ENCODE results near the gene EFCAB8.
"Not testable (repeated sequence)": the region's sequence is repeated elsewhere in the genome, so short reads cannot be mapped to it uniquely, and the experiment has no call there.

The EFCAB8 gene

GRCh38 chr20:32973077-32973717 is 114.5 kb downstream of the EFCAB8 start:
- no peak for DNase-seq

- DNase-seq, result not testable (repeated sequence)
These were observed 115.7 kb downstream of the EFCAB8 start for GRCh38 chr20:32974204-32975064.

- DNase-seq, result not testable (repeated sequence)
These were observed 116.4 kb downstream of the EFCAB8 start for GRCh38 chr20:32975121-32975520.

GRCh38 chr20:32975698-32976674 is 117.3 kb downstream of the EFCAB8 start:
- DNase-seq, result no peak

DNA sequence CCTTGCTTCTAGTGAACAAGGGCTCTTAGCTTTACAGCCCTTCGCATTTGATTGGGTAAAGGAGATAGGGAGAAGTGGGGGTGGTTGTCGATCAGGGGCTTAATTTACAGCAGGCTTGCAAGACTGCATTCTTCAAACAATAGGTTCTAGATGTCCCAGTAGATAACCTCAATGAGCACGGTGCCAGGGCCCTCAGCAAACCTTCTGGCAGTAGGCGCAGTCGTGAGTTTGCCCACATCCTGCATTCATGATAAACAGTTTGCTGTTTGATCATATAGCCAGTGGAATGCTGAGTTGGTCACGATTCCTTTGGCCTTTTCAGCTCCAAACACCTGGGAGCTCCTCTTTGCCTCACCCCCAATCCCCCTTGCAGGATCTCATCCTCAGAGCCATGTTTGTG is 118.0 kb downstream of the EFCAB8 start:
- DNase-seq, result no peak

- DNase-seq, result no peak
These were observed 118.7 kb downstream of the EFCAB8 start for GRCh38 chr20:32977281-32978008.

DNA sequence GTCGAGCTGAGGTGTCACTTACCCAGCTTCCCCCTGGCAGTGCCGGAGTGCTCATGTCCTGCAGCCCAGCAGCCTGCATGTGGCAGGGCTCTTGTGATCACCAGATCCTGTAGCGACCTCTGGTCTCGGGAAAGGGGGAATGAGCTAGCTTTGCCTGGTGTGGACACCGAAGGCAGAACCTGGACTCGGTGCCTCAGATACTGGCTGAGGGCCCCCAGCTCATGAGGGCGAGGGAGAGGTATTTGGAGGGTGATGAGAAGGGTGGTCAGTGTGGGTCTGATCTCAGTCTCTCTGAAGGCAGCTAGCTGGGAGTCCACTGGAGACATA is 119.2 kb downstream of the EFCAB8 start:
- no peak for DNase-seq

- no peak for DNase-seq
These were observed 120.7 kb downstream of the EFCAB8 start for GRCh38 chr20:32979201-32979998.

GRCh38 chr20:32980131-32980941 is 121.6 kb downstream of the EFCAB8 start:
- DNase-seq, result no peak

DNA sequence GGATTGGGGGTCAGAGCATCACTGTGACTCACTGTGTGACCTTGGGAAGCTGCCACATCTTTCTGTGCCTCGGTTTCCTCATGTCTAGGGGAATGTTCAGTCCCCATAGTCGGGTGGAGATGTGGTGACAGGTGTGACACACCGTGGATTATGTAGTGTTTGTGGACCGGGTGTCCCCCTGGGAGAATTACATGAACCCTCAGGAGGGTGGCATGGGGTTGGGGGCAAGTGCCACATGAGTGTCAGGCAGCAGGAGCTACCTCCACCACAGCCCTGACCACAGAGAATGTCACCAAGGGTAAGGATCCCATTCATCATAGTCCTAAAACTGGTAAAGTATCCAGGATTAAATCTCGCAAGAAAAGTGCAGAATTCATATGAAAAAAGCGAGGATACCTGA is 122.3 kb downstream of the EFCAB8 start:
- DNase-seq, result no peak

GRCh38 chr20:32982617-32983458 is 124.1 kb downstream of the EFCAB8 start:
- no peak for DNase-seq

GRCh38 chr20:32983459-32984112 is 124.9 kb downstream of the EFCAB8 start:
- no peak for DNase-seq

DNA sequence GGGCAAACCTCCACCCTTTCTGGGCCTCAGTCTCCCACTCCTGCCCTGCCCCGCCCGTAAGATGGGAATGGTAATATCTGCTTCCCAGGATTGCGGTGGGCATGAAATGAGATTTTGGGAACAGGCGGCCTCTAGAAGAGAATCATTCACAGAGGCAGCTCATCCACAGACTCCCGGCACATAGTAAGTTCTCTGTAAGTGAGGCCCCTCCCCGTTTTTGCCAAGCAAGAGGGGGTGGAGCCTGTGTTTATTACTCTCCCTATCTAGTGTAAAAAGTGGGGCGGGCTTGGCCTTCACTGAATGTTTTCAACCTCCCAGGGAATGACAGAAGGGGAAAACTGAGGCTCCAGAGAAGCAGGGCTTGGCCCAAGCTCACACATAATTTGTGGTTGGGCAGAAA is 125.5 kb downstream of the EFCAB8 start:
- no peak for DNase-seq

DNA sequence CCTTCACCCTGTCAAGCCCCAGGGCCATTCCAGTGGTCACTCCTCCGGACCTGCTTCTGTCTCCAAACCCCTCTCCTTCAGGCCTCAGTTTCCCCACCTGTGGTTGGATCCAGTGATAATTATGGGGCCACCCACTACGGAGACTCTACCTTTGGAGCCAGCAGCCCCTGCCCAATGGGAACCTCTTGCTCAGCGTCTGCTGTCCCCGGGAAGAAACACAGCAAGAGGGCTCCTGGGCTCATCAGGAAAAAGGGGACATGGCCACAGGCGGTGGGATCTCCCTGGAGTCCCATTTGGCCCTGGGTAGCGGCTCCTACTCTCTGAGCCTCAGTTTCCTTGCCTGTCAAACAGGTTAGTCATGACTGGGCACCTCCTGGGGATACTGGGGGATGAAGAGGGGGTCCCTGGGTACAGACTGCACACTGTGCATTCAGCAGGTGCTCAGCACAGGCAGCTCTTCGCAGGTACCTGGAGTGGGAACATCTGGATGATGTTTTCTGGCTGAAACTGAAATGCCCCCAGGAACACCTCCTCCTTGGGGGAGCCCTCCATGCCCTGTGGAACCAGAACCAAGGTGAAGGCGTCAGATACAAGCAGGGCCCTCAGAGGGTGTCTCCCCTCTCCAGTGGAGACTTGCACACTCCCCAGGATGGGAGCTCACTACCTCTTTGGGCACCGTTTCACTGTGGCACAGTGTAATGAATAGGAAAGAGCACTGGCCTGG is 126.1 kb downstream of the EFCAB8 start:
- DNase-seq, result no peak

DNA sequence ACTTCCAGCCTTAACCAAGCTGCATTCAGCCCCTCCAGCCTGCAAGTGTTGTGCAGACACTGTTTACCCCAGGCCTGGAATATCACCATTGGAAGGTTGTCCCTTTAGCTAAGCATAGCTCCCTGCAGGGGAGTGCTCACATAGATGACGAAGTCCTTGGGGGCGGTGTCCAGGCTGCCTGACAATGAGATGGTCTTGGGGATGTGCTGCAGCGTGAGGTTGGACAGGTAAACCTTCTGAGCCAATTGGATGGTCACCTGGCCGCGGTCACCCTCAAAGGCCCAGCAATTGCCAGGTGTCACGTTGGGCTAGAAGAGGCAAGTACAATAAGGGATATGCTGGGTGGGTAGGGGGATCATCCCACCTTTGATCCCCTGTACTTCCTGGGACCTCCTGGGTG is 126.9 kb downstream of the EFCAB8 start:
- DNase-seq, result no peak

DNA sequence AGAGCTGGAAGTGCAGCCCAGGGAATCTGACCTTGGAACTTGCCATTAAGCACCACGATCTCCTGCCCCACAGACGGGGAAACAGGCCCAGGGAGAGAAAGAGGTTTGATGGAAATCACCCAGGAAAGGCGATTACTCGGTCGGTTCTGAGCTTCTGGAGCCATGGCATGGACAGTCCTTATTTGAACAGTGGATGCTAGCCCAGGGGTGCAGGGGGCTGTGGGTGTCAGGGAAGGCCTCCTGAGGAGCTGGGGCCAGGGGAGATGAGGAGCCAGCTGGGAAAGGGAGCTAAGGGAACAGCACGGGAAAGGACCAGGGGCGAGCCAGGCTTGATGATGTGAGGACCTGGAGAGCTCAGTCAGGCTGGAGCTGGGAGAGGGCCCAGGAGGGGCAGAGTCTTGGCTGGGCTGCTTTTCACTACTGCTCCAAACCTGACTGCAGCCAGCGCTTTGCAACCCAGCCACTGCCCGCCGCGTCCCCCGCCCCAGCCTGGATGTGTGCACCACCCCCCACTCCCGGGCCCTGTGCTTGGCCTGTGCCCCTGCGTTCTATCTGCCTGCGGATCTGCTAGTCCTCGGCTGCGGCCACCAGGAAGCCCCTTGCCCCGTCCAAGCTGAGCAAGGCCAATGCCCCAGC is 127.7 kb downstream of the EFCAB8 start:
- no peak for DNase-seq

DNA sequence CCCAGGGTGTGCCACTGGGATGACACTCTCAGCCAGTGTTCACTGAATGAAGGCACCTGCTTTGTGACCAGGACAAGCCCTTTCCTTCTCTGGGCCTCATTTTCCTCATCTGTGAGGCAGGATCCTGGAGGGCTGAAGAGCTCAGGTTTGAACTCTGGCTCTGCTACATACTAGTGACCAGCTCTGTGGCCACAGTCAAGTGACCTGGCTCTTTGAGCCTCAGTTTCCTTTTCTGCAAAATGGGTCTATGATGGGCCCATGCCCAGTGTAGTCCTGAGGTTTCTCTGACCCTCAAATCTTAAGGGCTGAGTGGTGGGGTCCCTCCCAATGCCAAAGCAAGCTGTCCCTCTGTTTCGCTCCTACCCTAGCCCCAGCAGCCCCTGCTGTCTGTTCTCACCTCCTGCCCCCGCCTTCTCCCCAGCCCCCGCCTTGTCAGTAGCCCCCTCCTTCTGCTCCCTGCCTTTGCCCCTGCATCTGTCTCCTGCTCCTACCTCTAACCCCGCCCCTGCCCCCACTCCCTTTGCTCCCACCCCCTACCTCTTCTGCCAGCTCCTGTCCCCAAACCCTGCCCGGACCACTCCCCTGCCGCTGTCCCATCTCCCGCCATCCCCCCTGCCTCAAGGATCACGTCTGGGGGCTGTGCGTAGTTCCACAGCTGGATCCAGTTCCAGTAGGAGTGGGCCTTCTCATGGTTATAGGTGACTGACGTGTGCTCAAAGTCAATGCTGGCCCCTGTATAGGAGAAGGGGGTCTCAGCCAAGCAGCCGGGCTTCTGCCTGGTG is 128.5 kb downstream of the EFCAB8 start:
- no peak for DNase-seq
